ENCODE measurements around the gene HERC4. TPM values are rescaled to one million over a fixed set of nuclear protein-coding genes. Genes with fewer than 3 reads are reported as not detected.
"Not testable (repeated sequence)": the region's sequence is repeated elsewhere in the genome, so short reads cannot be mapped to it uniquely, and the experiment has no call there.

Gene HERC4
- total RNA-seq, 1 donor from 2014 or later: 40.7 TPM

DNA sequence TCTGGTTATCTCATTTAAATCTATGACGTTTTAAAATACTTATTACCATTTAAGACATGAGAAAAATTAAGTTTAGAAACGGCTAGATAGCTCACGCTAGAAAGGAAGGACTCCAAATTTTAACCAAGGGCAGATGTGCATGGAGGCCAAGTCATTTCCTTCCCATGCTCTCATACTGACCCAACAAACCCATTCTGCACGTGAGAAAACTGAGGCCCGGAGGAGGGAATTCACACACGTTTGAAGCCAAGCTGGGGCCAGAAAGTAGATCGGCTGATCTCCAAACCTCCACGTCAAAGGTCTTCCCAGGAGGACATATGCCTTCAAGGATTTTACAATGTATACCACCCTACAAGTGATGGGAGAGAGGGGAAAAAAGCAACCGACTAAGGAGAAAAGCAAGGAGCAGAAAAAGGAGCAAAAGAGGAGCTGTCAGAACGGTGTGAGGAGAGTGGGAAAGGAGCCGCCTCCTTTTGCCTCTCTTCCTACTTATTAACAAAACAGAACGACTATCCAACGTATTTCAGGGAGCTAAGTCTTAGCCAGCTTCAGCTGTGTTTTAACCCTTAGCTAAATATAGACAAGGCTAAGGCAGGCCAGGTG lies 191.3 kb downstream of the HERC4 start:
- DNase-seq (ENCODE audit: low spot score): no peak

DNA sequence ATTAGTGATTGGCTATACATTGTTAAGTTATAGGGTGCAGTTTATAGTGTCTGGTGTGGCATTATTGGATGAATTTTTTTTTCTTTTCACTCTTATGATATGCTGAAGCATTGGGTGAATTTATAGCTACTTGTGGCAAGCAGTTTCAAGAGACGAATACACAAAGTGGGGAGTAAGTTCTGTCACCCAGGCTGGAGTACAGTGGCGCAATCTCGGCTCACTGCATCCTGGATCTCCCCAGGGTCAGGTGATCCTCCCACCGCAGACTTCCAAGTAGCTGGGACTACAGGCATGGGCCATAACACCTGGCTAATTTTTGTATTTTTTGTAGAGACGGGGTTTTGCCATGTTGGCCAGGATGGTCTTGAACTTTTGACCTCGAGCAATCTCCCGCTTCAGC lies 196.9 kb downstream of the HERC4 start:
- DNase-seq (ENCODE audit: low spot score): no peak

DNA sequence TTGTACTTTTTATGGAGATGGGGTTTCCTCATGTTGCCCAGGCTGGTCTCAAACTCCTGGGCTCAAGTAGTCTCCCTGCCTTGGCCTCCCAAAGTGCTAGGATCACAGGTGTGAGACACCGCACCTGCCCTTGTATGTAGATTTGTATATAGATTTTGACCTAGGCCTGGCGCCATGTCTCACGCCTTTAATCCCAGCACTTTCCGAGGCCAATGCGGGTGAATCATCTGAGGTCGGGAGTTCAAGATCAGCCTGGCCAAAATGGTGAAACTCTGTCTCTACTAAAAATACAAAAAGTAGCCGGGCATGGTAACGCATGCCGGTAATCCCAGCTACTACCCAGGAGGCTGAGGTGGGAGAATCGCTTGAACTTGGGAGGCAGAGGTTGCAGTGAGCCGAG lies 197.7 kb downstream of the HERC4 start:
- DNase-seq (ENCODE audit: low spot score): not testable (repeated sequence)

DNA sequence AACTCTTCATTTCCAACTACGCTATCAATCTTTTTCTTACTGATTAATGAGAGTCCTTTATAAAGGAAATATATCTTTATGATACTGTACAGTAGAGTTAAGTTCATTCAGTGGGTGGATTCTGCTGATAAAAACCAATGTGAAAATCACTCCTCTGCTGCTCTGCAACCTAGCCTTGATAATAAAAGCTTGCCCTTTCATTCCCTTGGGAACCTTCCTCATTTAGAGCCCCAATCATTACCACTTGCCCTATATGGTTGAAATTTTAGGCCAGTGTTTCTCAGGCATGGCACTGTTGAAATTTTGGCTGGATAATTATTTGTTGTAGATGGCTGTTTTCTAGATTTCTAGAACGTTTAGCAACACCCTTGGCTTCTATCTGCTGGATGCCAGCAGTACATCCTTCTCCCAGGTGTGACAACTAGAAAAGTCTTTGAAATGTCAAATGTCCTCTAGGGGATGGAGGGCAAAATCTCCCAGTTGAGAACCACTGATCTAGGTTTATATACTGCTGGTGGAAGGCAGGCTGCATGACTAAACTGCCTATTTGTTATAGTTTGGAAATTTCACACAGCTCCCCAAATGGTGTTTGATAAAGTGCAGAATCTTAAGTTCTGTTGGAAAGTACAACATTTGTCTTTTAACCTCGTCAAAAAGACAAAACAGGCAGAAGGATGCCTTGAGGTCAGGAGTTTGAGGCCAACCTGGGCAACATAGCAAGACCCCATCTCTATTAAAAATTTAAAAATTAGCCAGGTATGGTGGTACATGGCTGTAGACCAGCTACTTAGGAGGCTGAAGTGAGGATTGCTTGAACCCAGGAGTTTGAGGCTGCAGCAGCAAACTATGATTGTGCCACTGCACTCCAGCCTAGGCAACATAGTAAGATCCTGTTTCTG lies 199.5 kb downstream of the HERC4 start:
- DNase-seq (ENCODE audit: low spot score): no peak

Other genes starting within 250 kb of the HERC4 start
- 11.7 TPM for gene DNAJC12, start 237.1 kb downstream of the HERC4 start, total RNA-seq
- gene SIRT1, start 190.6 kb downstream of the HERC4 start, total RNA-seq: 19.5 TPM
- gene MYPN, start 34.2 kb upstream of the HERC4 start, total RNA-seq: not detected
- not detected for gene ATOH7, start 156.8 kb upstream of the HERC4 start, total RNA-seq

Data from mucosa of gallbladder (tissue), 1 donor.